Measurements from ENCODE around the gene RBM7. TPM values are rescaled to one million over a fixed set of nuclear protein-coding genes. Genes with fewer than 3 reads are reported as not detected.

Gene RBM7
- total RNA-seq, 1 donor from 2014 or later: 61.1 TPM

DNA sequence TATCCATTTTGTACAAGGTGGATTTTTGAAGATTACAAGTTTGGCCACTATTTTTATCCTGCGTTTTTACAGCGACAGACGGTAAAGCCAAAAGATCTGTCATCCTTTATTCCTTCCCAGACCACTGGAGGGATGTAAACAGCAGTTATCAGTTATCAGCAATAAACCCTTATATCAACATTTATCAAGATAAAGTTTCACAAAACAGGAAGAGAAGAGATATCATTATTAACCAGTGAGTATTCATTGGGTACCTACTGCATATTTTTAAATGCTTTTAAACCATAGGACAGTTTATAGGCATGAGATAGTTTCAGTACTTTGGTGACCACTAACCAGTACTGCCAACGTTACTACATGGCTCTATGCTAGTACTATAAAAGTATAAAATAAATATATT lies 32.9 kb downstream of the RBM7 start:
- no peaks in the 10 kb centered on the region for H3K9me3 ChIP-seq (ENCODE audit: low read depth)
- TF ChIP-seq, protein P1, sequence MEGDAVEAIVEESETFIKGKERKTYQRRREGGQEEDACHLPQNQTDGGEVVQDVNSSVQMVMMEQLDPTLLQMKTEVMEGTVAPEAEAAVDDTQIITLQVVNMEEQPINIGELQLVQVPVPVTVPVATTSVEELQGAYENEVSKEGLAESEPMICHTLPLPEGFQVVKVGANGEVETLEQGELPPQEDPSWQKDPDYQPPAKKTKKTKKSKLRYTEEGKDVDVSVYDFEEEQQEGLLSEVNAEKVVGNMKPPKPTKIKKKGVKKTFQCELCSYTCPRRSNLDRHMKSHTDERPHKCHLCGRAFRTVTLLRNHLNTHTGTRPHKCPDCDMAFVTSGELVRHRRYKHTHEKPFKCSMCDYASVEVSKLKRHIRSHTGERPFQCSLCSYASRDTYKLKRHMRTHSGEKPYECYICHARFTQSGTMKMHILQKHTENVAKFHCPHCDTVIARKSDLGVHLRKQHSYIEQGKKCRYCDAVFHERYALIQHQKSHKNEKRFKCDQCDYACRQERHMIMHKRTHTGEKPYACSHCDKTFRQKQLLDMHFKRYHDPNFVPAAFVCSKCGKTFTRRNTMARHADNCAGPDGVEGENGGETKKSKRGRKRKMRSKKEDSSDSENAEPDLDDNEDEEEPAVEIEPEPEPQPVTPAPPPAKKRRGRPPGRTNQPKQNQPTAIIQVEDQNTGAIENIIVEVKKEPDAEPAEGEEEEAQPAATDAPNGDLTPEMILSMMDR (IDR thresholded peaks at IDR 0.05): no peak
- no peak for TF ChIP-seq EZH2phosphoT487 (IDR thresholded peaks at IDR 0.05)
- TF ChIP-seq EZH2 (IDR thresholded peaks at IDR 0.05): no peak
- peaks cover 2% of the 10 kb centered on the region for H3K27me3 Mint-ChIP-seq (ENCODE audit: insufficient read depth, low read depth)
- no peak overlapping the region for H3K4me3 Mint-ChIP-seq
- no peak overlapping the region for H3K4me2 ChIP-seq
- H3K9ac ChIP-seq: no peak overlapping the region
- peaks cover 1% of the 10 kb centered on the region for H3K4me1 ChIP-seq
- no peak overlapping the region for H2AFZ ChIP-seq (replicated peaks)
- no peak overlapping the region for H3K27ac Mint-ChIP-seq
- no peaks in the 10 kb centered on the region for H3K36me3 ChIP-seq
- H3K4me3 ChIP-seq: no peak overlapping the region
- no peaks in the 10 kb centered on the region for H3F3A ChIP-seq (ENCODE audit: low read depth)
- no peaks in the 10 kb centered on the region for H3K9me3 Mint-ChIP-seq
- H3K27ac ChIP-seq: no peak overlapping the region
- DNase-seq (ENCODE audit: low spot score): no peak
- H3K4me1 Mint-ChIP-seq: no peaks in the 10 kb centered on the region
- no peaks in the 10 kb centered on the region for H4K20me1 ChIP-seq (ENCODE audit: low read depth)
- no peaks in the 10 kb centered on the region for H3K27me3 ChIP-seq
- no peaks in the 10 kb centered on the region for H3K36me3 Mint-ChIP-seq
- no peaks in the 10 kb centered on the region for H3K79me2 ChIP-seq (ENCODE audit: low read depth)

DNA sequence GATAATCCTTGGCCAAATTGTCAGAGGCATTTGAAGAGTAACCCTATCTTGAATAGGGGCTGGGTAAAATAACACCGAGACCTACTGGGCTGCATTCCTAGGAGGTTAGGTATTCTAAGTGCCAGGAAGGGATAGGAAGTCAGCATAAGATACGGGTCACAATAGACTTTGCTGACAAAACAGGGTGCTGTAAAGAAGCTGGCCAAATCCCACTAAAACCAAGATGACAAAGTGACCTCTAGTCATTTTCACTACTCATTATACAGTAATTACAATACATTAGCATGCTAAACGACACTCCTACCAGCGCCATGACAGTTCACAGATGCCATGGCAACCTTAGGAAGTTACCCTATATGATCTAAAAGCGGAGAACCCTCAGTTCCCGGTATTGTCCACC lies 37.8 kb downstream of the RBM7 start:
- Histone ChIP-seq H3K79me2 (ENCODE audit: low read depth) (peaks cover 40% of the 10 kb centered on the region), H3K27me3 (no peaks in the 10 kb centered on the region), H2AFZ (replicated peaks) (peak overlapping the region; percentile 97), H4K20me1 (ENCODE audit: low read depth) (no peaks in the 10 kb centered on the region), H3K9me3 (ENCODE audit: low read depth) (no peaks in the 10 kb centered on the region), H3K4me3 (peak overlapping the region; percentile 98), H3K4me1 (peaks cover 18% of the 10 kb centered on the region), H3K27ac (no peak overlapping the region), H3F3A (ENCODE audit: low read depth) (no peaks in the 10 kb centered on the region), H3K36me3 (no peaks in the 10 kb centered on the region), H3K4me2 (peak overlapping the region; percentile 85), H3K9ac (no peak overlapping the region)
- Mint-ChIP-seq H3K27ac (no peak overlapping the region), H3K4me1 (peaks cover 16% of the 10 kb centered on the region), H3K9me3 (no peaks in the 10 kb centered on the region), H3K27me3 (ENCODE audit: insufficient read depth, low read depth) (peaks cover 2% of the 10 kb centered on the region), H3K4me3 (peak overlapping the region; percentile 96), H3K36me3 (no peaks in the 10 kb centered on the region)
- peak; percentile 9 for DNase-seq (ENCODE audit: low spot score)
- TF ChIP-seq EZH2 (IDR thresholded peaks at IDR 0.05): no peak
- TF ChIP-seq, protein P1 (IDR thresholded peaks at IDR 0.05): no peak
- TF ChIP-seq EZH2phosphoT487 (IDR thresholded peaks at IDR 0.05): no peak

DNA sequence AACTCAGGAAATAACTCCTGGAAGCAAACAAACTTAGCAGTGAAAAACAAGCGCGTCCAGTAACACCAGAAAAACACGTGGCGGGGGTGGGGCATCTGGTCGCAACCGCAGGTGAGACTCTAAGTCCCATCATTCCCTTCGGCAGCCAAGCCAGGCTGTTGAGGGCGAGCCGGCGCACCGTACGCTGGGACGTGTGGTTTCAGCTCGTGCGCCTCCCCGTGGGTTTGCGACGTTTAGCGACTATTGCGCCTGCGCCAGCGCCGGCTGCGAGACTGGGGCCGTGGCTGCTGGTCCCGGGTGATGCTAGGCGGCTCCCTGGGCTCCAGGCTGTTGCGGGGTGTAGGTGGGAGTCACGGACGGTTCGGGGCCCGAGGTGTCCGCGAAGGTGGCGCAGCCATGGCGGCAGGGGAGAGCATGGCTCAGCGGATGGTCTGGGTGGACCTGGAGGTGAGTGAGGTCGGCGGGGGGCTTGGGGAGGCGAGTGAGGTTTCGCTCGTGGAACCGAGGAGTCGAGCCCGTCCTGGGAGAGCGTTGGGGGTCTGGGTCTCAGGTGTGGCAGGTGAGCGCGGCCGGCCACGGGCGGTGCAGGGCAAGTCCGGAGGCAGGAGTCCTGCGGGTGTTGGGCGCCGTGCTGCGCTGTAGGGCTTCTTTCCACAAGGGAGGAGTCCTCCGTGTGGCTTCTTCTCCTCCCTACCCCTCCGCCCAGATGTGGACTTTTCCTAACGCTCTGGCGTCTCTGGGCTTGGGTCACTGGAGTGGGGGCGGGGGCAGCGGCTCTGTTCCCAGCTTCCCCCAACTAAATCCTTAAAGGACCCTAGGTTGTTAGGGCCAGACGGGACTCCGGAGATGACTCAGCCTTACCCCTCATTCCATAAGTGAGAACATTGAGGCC lies 39.0 kb downstream of the RBM7 start, which contains the start of gene REXO2:
Gene REXO2 (plus strand): TSS at position 239 of the 892 bp plus-strand sequence. CDS start 62 bp downstream, at position 301.
- Histone ChIP-seq H3K9me3 (ENCODE audit: low read depth) (no peaks in the 10 kb centered on the region), H3K79me2 (ENCODE audit: low read depth) (peaks cover 52% of the 10 kb centered on the region), H3K27me3 (no peaks in the 10 kb centered on the region), H2AFZ (replicated peaks) (peak within 1 kb of the TSS; percentile 97), H3K9ac (peak within 1 kb of the TSS; percentile 35), H3K4me2 (peak within 1 kb of the TSS; percentile 85), H3K36me3 (no peaks in the 10 kb centered on the region), H4K20me1 (ENCODE audit: low read depth) (no peaks in the 10 kb centered on the region), H3K4me3 (peak within 1 kb of the TSS; percentile 98), H3K27ac (no peak within 1 kb of the TSS), H3K4me1 (peaks cover 18% of the 10 kb centered on the region), H3F3A (ENCODE audit: low read depth) (no peaks in the 10 kb centered on the region)
- peaks cover 16% of the 10 kb centered on the region for H3K4me1 Mint-ChIP-seq
- H3K9me3 Mint-ChIP-seq: no peaks in the 10 kb centered on the region
- H3K36me3 Mint-ChIP-seq: no peaks in the 10 kb centered on the region
- peak; percentile 96 for DNase-seq (ENCODE audit: low spot score)
- no peak within 1 kb of the TSS for H3K27ac Mint-ChIP-seq
- peak within 1 kb of the TSS; percentile 96 for H3K4me3 Mint-ChIP-seq
- no peaks in the 10 kb centered on the region for H3K27me3 Mint-ChIP-seq (ENCODE audit: insufficient read depth, low read depth)
- TF ChIP-seq, protein P1 (IDR thresholded peaks at IDR 0.05): peak; percentile 44
- TF ChIP-seq EZH2 (IDR thresholded peaks at IDR 0.05): no peak
